NT2/D1 (cell line): ENCODE results near the gene CDH13.

Source experiments
- SUZ12 ChIP-seq: IDR thresholded peaks from 2 replicates; pipeline ENCODE4 v1.6.1; 2011; ENCODE audit not compliant: insufficient read length, insufficient read depth; ENCODE audit errors: extremely low read depth
- YY1 ChIP-seq: IDR thresholded peaks from 2 replicates; pipeline ENCODE4 v1.6.1; 2011; ENCODE audit not compliant: insufficient read length, insufficient read depth
- ZNF274 ChIP-seq: IDR thresholded peaks from 2 replicates; pipeline ENCODE4 v1.6.1; 2011; ENCODE audit warnings: mild to moderate bottlenecking, low read depth, low read length

DNA sequence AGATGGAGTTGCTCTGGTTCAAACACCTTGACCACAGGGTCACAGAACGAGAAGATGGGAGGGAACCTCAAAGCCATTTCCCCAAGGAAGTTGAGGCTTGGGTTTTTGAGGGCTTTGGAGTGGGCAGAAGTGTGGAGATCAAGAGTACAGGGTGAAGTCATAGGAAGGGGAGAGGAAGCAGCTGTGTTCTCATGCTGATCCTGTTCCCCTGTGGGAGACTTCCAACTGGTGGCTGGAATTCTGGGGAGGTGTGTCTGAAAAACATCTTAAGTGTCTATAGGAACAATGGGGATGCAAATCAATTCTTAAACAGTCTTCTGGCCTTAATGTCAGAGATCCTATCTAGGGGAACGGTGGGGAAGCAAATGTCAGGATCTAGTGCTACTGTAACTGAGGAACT lies 1142.2 kb downstream of the CDH13 start:
- TF ChIP-seq YY1 (no peak), ZNF274 (no peak), SUZ12 (no peak)
